Gastroesophageal sphincter (tissue), 4 donors: ENCODE results near the gene NOX3. TPM values are rescaled to one million over a fixed set of nuclear protein-coding genes. Genes with fewer than 3 reads are reported as not detected.
"Not testable (repeated sequence)": the region's sequence is repeated elsewhere in the genome, so short reads cannot be mapped to it uniquely, and the experiment has no call there.

Source experiments
- ATAC-seq: fragments of 150-250 bp; one replicate; pipeline ENCODE4 v1.9.1; 2016; ENCODE audit warnings: mild to moderate bottlenecking, moderate library complexity
- H3K27ac ChIP-seq, 4 donors: fragments of 200-600 bp; sonication (generic) in 3 of 4; 1 replicate in 3 of 4; 2 replicates in 1 of 4; pipeline ENCODE4 v1.5.1; 2016 to 2019
- H3K27me3 ChIP-seq: fragments of 200-600 bp; sonication (generic); one replicate; pipeline ENCODE4 v1.5.1; 2019
- H3K36me3 ChIP-seq, 2 donors: fragments of 200-600 bp; sonication (generic); one replicate each; pipeline ENCODE4 v1.5.1; 2019; ENCODE audit warnings: control low read depth in 1 of 2
- H3K4me1 ChIP-seq, 3 donors: fragments of 200-600 bp; sonication (generic); 1 replicate in 2 of 3; 2 replicates in 1 of 3; pipeline ENCODE4 v1.5.1; 2016 to 2019; ENCODE audit warnings: control low read depth in 2 of 3
- H3K4me3 ChIP-seq, 2 donors: fragments of 200-600 bp; sonication (generic); one replicate each; pipeline ENCODE4 v1.5.1; 2019; ENCODE audit warnings: mild to moderate bottlenecking in 1 of 2, moderate library complexity in 1 of 2
- H3K9me3 ChIP-seq, 3 donors: fragments of 200-600 bp; sonication (generic); one replicate each; pipeline ENCODE4 v1.5.1; 2017 to 2019; ENCODE audit warnings: control low read depth in 2 of 3
- EP300 ChIP-seq: sonication (generic); formaldehyde crosslinking; IDR thresholded peaks from one replicate; pipeline ENCODE4 v1.6.1; 2017; ENCODE audit warnings: antibody characterized with exemption, mild to moderate bottlenecking
- POLR2A ChIP-seq, 2 donors: fragments of 450-650 bp; IDR thresholded peaks; one replicate each; pipeline ENCODE4 v1.6.1; 2017; ENCODE audit warnings: antibody characterized with exemption in 2 of 2, mild to moderate bottlenecking in 2 of 2, moderate library complexity in 1 of 2
- POLR2AphosphoS5 ChIP-seq: sonication (generic); formaldehyde crosslinking; IDR thresholded peaks from one replicate; pipeline ENCODE4 v1.6.1; 2017; ENCODE audit warnings: antibody characterized with exemption
- WGBS, 2 donors: methylation state at CpG; one replicate each; pipeline ENCODE4 v1.1.5; 2018; ENCODE audit warnings: low coverage in 1 of 2; 5-methylcytosine and 5-hydroxymethylcytosine counted together
- total RNA-seq, 4 donors: library from RNA; depleted of rRNA; stranded (reverse); fragments of >200 nt; gene quantifications; one replicate each; pipeline ENCODE4 v1.1.0, GENCODE V29; 2016
- TF ChIP-seq, protein P1 (sequence below), 4 experiments: fragments of 200-600 bp in 2 of 4; fragments of 450-650 bp in 2 of 4; sonication (generic) in 1 of 4; IDR thresholded peaks; one replicate each; pipeline ENCODE4 v1.5.1; 2017 to 2019; ENCODE audit warnings: antibody characterized with exemption in 4 of 4, mild to moderate bottlenecking in 2 of 4, moderate library complexity in 2 of 4

The NOX3 gene
- total RNA-seq, 4 donors from 2014 or later = 0.54 TPM; not detected in 3

DNA sequence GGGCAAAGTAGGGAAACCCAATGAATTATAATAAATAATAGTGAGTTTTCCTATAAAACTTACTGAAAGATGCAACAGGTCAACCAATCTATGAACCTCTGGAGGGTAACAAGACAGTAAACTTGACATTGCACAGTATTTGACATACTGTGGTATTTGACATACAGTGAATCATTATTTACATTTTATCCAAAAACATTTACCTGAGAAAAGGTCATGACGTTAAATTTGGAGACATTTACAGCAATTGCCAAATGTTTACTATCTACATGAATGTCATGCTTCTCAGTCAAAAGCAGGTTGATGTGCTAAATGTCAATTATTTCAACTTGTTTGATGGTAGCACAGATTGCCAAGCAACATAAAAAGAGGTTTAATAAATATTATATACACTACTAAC is 35.8 kb upstream of the NOX3 start:
- no peaks in the 10 kb centered on the region for H3K27me3 ChIP-seq
- no peak overlapping the region for H3K4me3 ChIP-seq
- no peaks in the 10 kb centered on the region for H3K36me3 ChIP-seq
- no peak for TF ChIP-seq EP300
- ATAC-seq = no peak
- no peaks in the 10 kb centered on the region for H3K9me3 ChIP-seq
- 53 to 82% methylated on average over 1 of the region's 1 CpG for WGBS, 2 donors
- H3K27ac ChIP-seq = no peak overlapping the region
- peaks cover 11 to 30% (median 12%) of the 10 kb centered on the region in 3 donors for H3K4me1 ChIP-seq

DNA sequence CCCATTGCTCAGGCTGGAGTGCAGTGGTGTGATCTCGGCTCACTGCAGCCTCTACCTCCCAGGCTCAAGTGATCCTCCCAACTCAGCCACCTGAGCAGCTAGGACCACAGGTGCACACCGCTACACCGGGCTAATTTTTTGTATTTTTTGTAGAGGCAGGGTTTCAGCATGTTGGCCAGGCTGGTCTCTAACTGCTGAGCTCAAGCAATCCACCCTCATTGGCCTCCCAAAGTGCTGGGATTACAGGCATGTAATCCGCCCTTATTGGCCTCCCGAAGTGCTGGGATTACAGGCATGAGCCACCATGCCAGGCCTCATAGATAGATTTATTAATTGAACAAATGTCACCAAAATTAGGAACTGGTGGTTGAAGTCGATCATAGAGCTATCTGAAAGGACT is 32.6 kb upstream of the NOX3 start:
- WGBS, 2 donors = 94 to 100% methylated on average over 1 to 6 of the region's 6 CpGs
- not testable (repeated sequence) for H3K27ac ChIP-seq, H3K4me1 ChIP-seq, H3K4me3 ChIP-seq, H3K36me3 ChIP-seq, H3K9me3 ChIP-seq, ATAC-seq, H3K27me3 ChIP-seq

DNA sequence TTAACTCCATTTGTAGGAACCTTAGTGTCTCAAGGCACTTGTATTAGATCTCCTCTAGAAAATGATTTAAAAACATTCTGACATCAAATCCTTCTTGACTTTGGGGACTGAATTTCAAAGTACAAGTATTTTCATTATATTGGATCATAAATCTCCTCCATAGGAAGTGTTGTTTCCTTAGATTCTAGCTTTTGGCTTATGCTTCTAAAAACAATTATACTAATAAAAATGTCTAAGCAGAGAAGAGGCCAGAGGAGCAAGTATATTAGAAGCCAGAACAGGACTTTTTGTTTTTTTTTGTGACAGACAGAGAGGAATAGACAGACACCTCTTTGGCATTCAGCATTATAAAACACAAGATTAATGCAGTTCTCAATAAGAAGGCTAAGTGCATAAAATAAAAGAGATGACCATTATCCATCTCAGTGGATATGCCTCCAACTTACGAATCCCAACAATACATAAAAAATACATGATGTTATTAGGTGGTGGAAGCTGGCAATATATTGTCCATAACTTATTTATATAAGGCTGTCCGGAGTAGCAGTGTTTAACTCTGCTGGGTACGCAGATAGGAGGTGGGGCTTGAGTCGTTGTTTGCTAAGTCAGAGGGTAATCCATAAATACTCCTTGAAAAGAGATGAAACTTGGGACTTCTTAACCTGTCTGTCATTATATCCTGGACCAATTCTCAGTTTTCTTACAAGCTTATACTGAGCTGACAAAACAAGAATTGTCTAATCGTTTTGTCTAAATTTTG is 31.9 kb upstream of the NOX3 start:
- 74 to 83% methylated on average over 5 of the region's 5 CpGs for WGBS, 2 donors
- no peak for TF ChIP-seq POLR2A (IDR thresholded peaks at IDR 0.05)
- TF ChIP-seq, protein P1, sequence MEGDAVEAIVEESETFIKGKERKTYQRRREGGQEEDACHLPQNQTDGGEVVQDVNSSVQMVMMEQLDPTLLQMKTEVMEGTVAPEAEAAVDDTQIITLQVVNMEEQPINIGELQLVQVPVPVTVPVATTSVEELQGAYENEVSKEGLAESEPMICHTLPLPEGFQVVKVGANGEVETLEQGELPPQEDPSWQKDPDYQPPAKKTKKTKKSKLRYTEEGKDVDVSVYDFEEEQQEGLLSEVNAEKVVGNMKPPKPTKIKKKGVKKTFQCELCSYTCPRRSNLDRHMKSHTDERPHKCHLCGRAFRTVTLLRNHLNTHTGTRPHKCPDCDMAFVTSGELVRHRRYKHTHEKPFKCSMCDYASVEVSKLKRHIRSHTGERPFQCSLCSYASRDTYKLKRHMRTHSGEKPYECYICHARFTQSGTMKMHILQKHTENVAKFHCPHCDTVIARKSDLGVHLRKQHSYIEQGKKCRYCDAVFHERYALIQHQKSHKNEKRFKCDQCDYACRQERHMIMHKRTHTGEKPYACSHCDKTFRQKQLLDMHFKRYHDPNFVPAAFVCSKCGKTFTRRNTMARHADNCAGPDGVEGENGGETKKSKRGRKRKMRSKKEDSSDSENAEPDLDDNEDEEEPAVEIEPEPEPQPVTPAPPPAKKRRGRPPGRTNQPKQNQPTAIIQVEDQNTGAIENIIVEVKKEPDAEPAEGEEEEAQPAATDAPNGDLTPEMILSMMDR (IDR thresholded peaks at IDR 0.05) = no peak
- TF ChIP-seq POLR2AphosphoS5 = no peak
- TF ChIP-seq EP300 = no peak
- H3K4me3 ChIP-seq = no peak overlapping the region
- no peaks in the 10 kb centered on the region for H3K4me1 ChIP-seq
- no peak overlapping the region for H3K27ac ChIP-seq
- no peak for ATAC-seq
- H3K36me3 ChIP-seq = no peaks in the 10 kb centered on the region
- no peaks in the 10 kb centered on the region for H3K9me3 ChIP-seq
- H3K27me3 ChIP-seq = no peaks in the 10 kb centered on the region

DNA sequence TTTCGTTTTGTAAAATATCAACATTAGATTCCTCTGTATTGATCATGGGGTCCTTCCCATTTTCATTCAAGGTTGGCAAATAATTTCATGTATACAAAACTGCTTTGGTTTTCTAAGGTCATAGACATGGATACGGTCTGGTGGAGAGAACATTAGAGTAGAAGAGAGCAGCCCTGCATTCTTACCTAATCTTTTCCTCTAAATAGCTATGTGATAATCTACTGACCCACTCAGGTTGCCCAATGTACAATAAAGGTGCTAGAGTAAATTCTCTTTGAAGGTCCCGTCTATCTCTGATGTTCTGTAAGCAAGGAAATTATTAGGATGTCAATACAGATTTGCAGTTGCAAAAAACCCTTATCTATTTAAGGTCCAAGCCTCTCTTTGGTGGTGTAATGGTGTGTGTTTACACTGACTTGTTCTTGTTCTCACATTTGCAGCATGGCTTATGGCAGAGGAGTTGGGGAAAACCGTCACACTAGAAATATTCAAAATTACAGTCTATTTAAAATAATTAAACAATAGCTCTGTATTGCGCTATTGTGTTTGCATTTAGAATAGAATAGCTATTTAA is 31.2 kb upstream of the NOX3 start:
- Histone ChIP-seq H3K9me3 (no peaks in the 10 kb centered on the region), H3K36me3 (no peaks in the 10 kb centered on the region), H3K4me1 (no peaks in the 10 kb centered on the region), H3K4me3 (no peak overlapping the region), H3K27me3 (no peaks in the 10 kb centered on the region), H3K27ac (no peak overlapping the region)
- no peak for TF ChIP-seq EP300
- no peak for TF ChIP-seq POLR2A (IDR thresholded peaks at IDR 0.05)
- no peak for TF ChIP-seq POLR2AphosphoS5
- TF ChIP-seq, protein P1 (IDR thresholded peaks at IDR 0.05) = no peak
- 71 to 74% methylated on average over 5 of the region's 5 CpGs for WGBS, 2 donors
- ATAC-seq = no peak

DNA sequence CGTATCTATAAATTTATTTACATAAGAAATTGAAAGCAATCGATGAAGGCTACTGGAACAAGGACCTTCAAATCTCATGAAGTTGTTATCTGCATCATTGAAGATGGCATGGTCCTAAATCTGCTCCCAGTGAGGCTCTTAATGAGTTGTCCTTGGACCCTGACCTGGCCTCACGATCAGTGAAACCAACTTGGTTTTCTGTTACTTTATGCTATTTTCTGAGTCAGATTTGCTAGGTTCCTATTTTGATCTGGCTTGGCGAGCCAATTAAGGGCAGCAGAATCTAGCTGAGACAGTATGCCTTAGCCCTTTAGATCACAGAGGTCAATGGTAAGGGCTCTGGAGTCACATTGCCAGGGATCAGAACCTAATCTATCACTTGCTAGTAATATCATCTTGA is 30.1 kb upstream of the NOX3 start:
- no peak for ATAC-seq
- Histone ChIP-seq H3K9me3 (no peaks in the 10 kb centered on the region), H3K4me1 (no peaks in the 10 kb centered on the region), H3K27ac (no peak overlapping the region), H3K36me3 (no peaks in the 10 kb centered on the region), H3K27me3 (no peaks in the 10 kb centered on the region), H3K4me3 (no peak overlapping the region)
- TF ChIP-seq, protein P1 (IDR thresholded peaks at IDR 0.05) = no peak
- TF ChIP-seq POLR2AphosphoS5 (no peak), POLR2A (IDR thresholded peaks at IDR 0.05) (no peak), EP300 (no peak)
- 95 to 100% methylated on average over 3 to 4 of the region's 4 CpGs for WGBS, 2 donors

DNA sequence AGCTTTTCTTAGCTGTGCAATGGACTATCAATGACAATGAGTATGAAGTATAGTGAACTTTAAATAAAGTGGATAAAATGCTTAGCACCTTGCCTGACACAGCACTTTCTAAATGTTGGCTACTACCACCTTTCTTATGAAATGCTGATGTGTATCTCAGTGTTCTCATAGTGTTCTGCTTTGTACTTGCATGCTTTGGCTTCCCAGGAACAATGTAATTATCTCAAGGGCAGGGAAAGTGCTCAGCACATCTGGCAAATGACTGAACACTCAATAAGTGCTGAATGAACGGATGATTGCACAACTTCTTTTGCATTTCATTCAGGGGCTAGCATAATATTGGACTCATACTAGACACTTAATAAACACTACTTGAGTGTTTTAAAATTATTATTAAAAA is 28.2 kb upstream of the NOX3 start:
- TF ChIP-seq, protein P1 (IDR thresholded peaks at IDR 0.05) = no peak
- TF ChIP-seq POLR2A (IDR thresholded peaks at IDR 0.05) = no peak
- no peak for TF ChIP-seq EP300
- no peak for TF ChIP-seq POLR2AphosphoS5
- no peak for ATAC-seq
- 0 to 57% methylated on average over 1 of the region's 1 CpG for WGBS, 2 donors

More for the DNA sequence above, 28.2 kb upstream of the NOX3 start:
- no peak overlapping the region for H3K4me3 ChIP-seq
- H3K9me3 ChIP-seq = no peaks in the 10 kb centered on the region
- no peaks in the 10 kb centered on the region for H3K27me3 ChIP-seq
- no peaks in the 10 kb centered on the region for H3K4me1 ChIP-seq
- H3K36me3 ChIP-seq = no peaks in the 10 kb centered on the region
- H3K27ac ChIP-seq = no peak overlapping the region
